PC-3 (cell line): Measurements from ENCODE around the gene CARS1. TPM values are rescaled to one million over a fixed set of nuclear protein-coding genes. Genes with fewer than 3 reads are reported as not detected.

Source experiments
- ATAC-seq: fragments of 200-7000 bp; cut with Tn5 transposase; 2 replicates; pipeline ENCODE4 v1.9.1; 2020; ENCODE audit warnings: mild to moderate bottlenecking, moderate library complexity
- BruUV-seq: library from RNA; stranded (reverse); fragments of 400-500 nt; replicated peaks from 2 replicates; lab custom pipeline; 2021; lab: Mats Ljungman, UMichigan
- CTCF ChIA-PET: fragments of 300-600 bp; sonication (Branson Sonifier 250); formaldehyde crosslinking; loops from one replicate; lab custom pipeline; 2022; ENCODE audit warnings: antibody characterized with exemption; lab: Charles Lee
- POLR2A ChIA-PET: fragments of 300-600 bp; sonication (Branson Sonifier 250); formaldehyde crosslinking; loops from one replicate; lab custom pipeline; 2022; ENCODE audit warnings: antibody characterized with exemption; ENCODE audit not compliant: unreplicated experiment; lab: Charles Lee
- DNase-seq: peaks from one replicate; pipeline ENCODE4 v3.0.0-alpha.2; 2015
- H2AFZ ChIP-seq: fragments of 300-600 bp; sonication (generic); 2 replicates; pipeline ENCODE4 v1.6.0; 2016; ENCODE audit warnings: antibody characterized with exemption, low read length
- H3F3A ChIP-seq: fragments of 300-600 bp; sonication (generic); one replicate; pipeline ENCODE4 v1.6.0; 2017; ENCODE audit warnings: antibody characterized with exemption, low read length, control low read depth, mild to moderate bottlenecking; ENCODE audit not compliant: unreplicated experiment
- H3K27ac ChIP-seq: fragments of 300-600 bp; sonication (generic); 2 replicates; pipeline ENCODE4 v1.5.1; 2016; ENCODE audit warnings: mild to moderate bottlenecking, low read length
- H3K27me3 ChIP-seq: fragments of 300-600 bp; sonication (generic); 2 replicates; pipeline ENCODE4 v1.6.1; 2016; ENCODE audit warnings: low read length, mixed read lengths
- H3K36me3 ChIP-seq: fragments of 300-600 bp; sonication (generic); 2 replicates; pipeline ENCODE4 v1.6.1; 2016; ENCODE audit warnings: low read depth, mixed run types, low read length, mixed read lengths
- H3K4me1 ChIP-seq: fragments of 300-600 bp; sonication (generic); 2 replicates; pipeline ENCODE4 v1.5.1; 2016; ENCODE audit warnings: low read length; ENCODE audit not compliant: insufficient read depth
- H3K4me2 ChIP-seq: fragments of 300-600 bp; sonication (generic); 2 replicates; pipeline ENCODE4 v1.6.0; 2016; ENCODE audit warnings: low read length
- H3K4me3 ChIP-seq: fragments of 300-600 bp; sonication (generic); 2 replicates; pipeline ENCODE4 v1.5.1; 2016; ENCODE audit warnings: mild to moderate bottlenecking, low read length, mixed read lengths
- H3K79me2 ChIP-seq: fragments of 300-600 bp; sonication (generic); 2 replicates; pipeline ENCODE4 v1.6.1; 2017; ENCODE audit warnings: low read length, mixed read lengths
- H3K9ac ChIP-seq: fragments of 300-600 bp; sonication (generic); 2 replicates; pipeline ENCODE4 v1.6.0; 2016; ENCODE audit warnings: mild to moderate bottlenecking, low read length
- H3K9me2 ChIP-seq: fragments of 300-600 bp; sonication (generic); replicated peaks from 2 replicates; pipeline ENCODE4 v1.6.1; 2016; ENCODE audit warnings: mixed run types, low read length, mixed read lengths
- H3K9me3 ChIP-seq: fragments of 300-600 bp; sonication (generic); 2 replicates; pipeline ENCODE4 v1.6.1; 2016; ENCODE audit warnings: low read length, mixed read lengths
- H4K20me1 ChIP-seq: fragments of 300-600 bp; sonication (generic); 2 replicates; pipeline ENCODE4 v1.6.1; 2016; ENCODE audit warnings: low read length, mixed read lengths
- EZH2 ChIP-seq: fragments of 300-600 bp; sonication (generic); IDR thresholded peaks from one replicate; pipeline ENCODE4 v1.6.1; 2017; ENCODE audit warnings: antibody characterized with exemption, mild to moderate bottlenecking, low read length; ENCODE audit not compliant: unreplicated experiment
- EZH2phosphoT487 ChIP-seq: fragments of 300-600 bp; sonication (generic); IDR thresholded peaks from 2 replicates; pipeline ENCODE4 v1.6.1; 2018; ENCODE audit warnings: mild to moderate bottlenecking, antibody characterized with exemption, low read length, borderline replicate concordance
- intact Hi-C: fragments of 100-400 bp; cut with micrococcal nuclease; formaldehyde crosslinking; loops from 2 replicates; pipeline ENCODE4 v1.9.0; 2023
- total RNA-seq: library from RNA; depleted of rRNA; stranded (reverse); fragments of >200 nt; gene quantifications from 2 replicates; pipeline ENCODE4 v1.2.3, GENCODE V29; 2014
- TF ChIP-seq, protein P1 (sequence below): fragments of 300-600 bp; sonication (generic); conservative IDR thresholded peaks from 2 replicates; pipeline ENCODE4 v1.5.1; 2017; ENCODE audit warnings: antibody characterized with exemption, low read depth, mild to moderate bottlenecking, low read length

The CARS1 gene
- total RNA-seq, 1 experiment from 2014 or later = 39.7 TPM

DNA sequence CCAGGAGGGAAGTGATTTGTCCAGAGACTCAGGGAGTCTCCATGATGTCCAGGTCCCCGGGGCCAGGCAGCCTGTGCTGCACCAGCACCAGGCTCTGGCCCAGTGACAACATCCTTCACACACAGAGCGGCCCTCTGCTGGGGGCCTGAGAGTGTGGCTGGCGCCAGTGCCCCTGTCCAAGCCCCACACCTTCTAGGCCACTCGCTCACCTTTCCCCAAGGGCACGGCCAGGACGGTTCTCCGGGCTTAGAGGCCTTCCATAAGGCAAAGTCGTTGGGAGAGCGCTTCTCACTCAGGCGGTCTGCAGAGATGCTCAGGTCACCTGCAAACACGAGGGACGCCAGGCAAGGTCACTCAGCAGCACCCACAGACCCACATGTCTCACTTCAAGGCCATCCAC lies 37.2 kb downstream of the CARS1 start:
- POLR2A ChIA-PET = no interaction called here
- intact Hi-C loops = no loop called here
- Histone ChIP-seq H2AFZ (no peak overlapping the region), H3K36me3 (peaks cover 28% of the 10 kb centered on the region), H3F3A (no peaks in the 10 kb centered on the region), H3K79me2 (no peaks in the 10 kb centered on the region), H3K27me3 (no peaks in the 10 kb centered on the region), H4K20me1 (no peaks in the 10 kb centered on the region), H3K27ac (no peak overlapping the region), H3K9me2 (no peaks in the 10 kb centered on the region), H3K4me2 (no peak overlapping the region), H3K9me3 (no peaks in the 10 kb centered on the region), H3K9ac (no peak overlapping the region), H3K4me1 (no peaks in the 10 kb centered on the region), H3K4me3 (no peak overlapping the region)
- CTCF ChIA-PET = no interaction called here
- DNase-seq (no peak), ATAC-seq (no peak)
- BruUV-seq = no TSS peak
- TF ChIP-seq EZH2 (no peak), EZH2phosphoT487 (no peak)
- TF ChIP-seq, protein P1, sequence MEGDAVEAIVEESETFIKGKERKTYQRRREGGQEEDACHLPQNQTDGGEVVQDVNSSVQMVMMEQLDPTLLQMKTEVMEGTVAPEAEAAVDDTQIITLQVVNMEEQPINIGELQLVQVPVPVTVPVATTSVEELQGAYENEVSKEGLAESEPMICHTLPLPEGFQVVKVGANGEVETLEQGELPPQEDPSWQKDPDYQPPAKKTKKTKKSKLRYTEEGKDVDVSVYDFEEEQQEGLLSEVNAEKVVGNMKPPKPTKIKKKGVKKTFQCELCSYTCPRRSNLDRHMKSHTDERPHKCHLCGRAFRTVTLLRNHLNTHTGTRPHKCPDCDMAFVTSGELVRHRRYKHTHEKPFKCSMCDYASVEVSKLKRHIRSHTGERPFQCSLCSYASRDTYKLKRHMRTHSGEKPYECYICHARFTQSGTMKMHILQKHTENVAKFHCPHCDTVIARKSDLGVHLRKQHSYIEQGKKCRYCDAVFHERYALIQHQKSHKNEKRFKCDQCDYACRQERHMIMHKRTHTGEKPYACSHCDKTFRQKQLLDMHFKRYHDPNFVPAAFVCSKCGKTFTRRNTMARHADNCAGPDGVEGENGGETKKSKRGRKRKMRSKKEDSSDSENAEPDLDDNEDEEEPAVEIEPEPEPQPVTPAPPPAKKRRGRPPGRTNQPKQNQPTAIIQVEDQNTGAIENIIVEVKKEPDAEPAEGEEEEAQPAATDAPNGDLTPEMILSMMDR = no peak

DNA sequence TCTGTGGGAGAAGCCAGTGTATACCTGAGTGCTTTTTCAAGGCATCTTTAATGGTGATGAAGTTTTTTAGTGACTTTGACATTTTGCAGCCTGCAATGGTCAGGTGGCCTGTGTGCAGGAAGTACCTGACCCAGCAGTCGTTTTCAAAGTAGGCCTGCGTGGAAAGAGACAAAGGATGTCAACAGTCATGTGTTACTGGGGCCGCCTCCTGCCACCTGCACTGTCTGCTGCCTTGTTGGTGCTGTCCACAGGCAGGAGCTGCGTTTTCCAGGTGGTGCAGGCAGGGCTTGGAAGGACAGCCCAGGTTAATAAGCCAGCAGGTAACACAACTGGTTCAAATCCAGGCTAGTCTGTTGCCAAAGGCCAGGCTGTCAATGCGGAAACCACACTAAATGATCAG lies 38.6 kb downstream of the CARS1 start:
- Histone ChIP-seq H3K9me2 (no peaks in the 10 kb centered on the region), H3F3A (no peaks in the 10 kb centered on the region), H3K4me2 (no peak overlapping the region), H3K27me3 (no peaks in the 10 kb centered on the region), H3K4me3 (no peak overlapping the region), H3K79me2 (no peaks in the 10 kb centered on the region), H3K36me3 (peaks cover 24% of the 10 kb centered on the region; the same call in 1 of the 2 replicates), H3K9me3 (no peaks in the 10 kb centered on the region), H3K4me1 (no peaks in the 10 kb centered on the region), H3K9ac (no peak overlapping the region), H4K20me1 (no peaks in the 10 kb centered on the region), H2AFZ (no peak overlapping the region), H3K27ac (no peak overlapping the region)
- ATAC-seq = no peak
- CTCF ChIA-PET = no interaction called here
- intact Hi-C loops = no loop called here
- BruUV-seq = no TSS peak
- no peak for TF ChIP-seq EZH2
- TF ChIP-seq, protein P1 = no peak
- TF ChIP-seq EZH2phosphoT487 = no peak
- DNase-seq = no peak
- POLR2A ChIA-PET = interaction anchor here (0.6 kb wide), 1 partner anchor 94 kb away, joined by 5 read pairs; no protein-coding TSS in a partner anchor

DNA sequence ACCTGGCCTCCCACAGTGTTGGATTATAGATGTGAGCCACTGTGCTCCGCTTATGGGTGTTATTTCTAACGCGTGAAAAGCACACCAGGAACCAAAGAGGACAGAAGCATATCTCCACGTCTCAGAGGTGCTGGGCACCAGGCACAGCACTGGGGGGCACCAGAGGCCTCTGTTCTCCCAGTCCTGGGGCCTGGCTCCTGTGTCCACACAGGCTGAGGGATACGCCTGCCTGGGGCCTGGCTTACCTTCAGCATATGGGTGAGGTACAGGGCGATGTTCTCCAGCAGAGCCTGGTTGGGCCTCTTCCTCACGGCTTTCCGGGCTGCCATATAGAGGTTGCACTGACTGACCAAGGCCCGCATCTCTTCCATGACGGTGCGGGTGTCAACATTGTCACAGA lies 40.4 kb downstream of the CARS1 start:
- H3K27me3 ChIP-seq = no peaks in the 10 kb centered on the region
- no peaks in the 10 kb centered on the region for H3K79me2 ChIP-seq
- no peak overlapping the region for H2AFZ ChIP-seq
- no peak overlapping the region for H3K27ac ChIP-seq
- no peaks in the 10 kb centered on the region for H4K20me1 ChIP-seq
- TF ChIP-seq EZH2phosphoT487 (no peak), EZH2 (no peak)
- TF ChIP-seq, protein P1 = no peak
- H3K36me3 ChIP-seq = peaks cover 24% of the 10 kb centered on the region; the same call in 1 of the 2 replicates
- no peak for DNase-seq
- intact Hi-C loops = no loop called here
- POLR2A ChIA-PET = no interaction called here
- CTCF ChIA-PET = no interaction called here
- no peaks in the 10 kb centered on the region for H3K4me1 ChIP-seq
- H3K9me2 ChIP-seq = no peaks in the 10 kb centered on the region
- H3K4me2 ChIP-seq = no peak overlapping the region
- H3F3A ChIP-seq = no peaks in the 10 kb centered on the region
- H3K9me3 ChIP-seq = no peaks in the 10 kb centered on the region
- ATAC-seq = peak; percentile 55; the same call in 1 of the 2 replicates
- no peak overlapping the region for H3K9ac ChIP-seq
- H3K4me3 ChIP-seq = no peak overlapping the region
- no TSS peak for BruUV-seq
